ENCODE results near the gene COX6B1.

- TF ChIP-seq EZH2 (optimal IDR thresholded peaks at IDR 0.05; ENCODE audit: low read depth, low read length) (no peak), CTCF (IDR thresholded peaks at IDR 0.05; ENCODE audit: low read length) (no peak)
Observed at GRCh38 chr19:35696835-35697234, 48.7 kb downstream of the COX6B1 start.
